Thoracic aorta (tissue), 2 donors: ENCODE measurements around the gene PGM2L1. TPM values are rescaled to one million over a fixed set of nuclear protein-coding genes. Genes with fewer than 3 reads are reported as not detected.
"Not testable (repeated sequence)": the region's sequence is repeated elsewhere in the genome, so short reads cannot be mapped to it uniquely, and the experiment has no call there.

Experiments
- ATAC-seq: fragments of 150-250 bp; one replicate; pipeline ENCODE4 v1.8.0; 2017; ENCODE audit warnings: low read depth; ENCODE audit not compliant: insufficient number of reproducible peaks, low FRiP score
- DNase-seq: peaks from one replicate; pipeline ENCODE4 v3.0.0-alpha.2; 2020; ENCODE audit warnings: low spot score
- H3K27ac ChIP-seq, 2 donors: fragments of 200-600 bp; sonication (generic); 1 replicate in 1 of 2; 2 replicates in 1 of 2; pipeline ENCODE4 v1.5.1; 2016; ENCODE audit warnings: mild to moderate bottlenecking in 2 of 2, moderate library complexity in 2 of 2
- H3K27me3 ChIP-seq: fragments of 200-600 bp; sonication (generic); replicated peaks from 2 replicates; pipeline ENCODE4 v1.6.0; 2016; ENCODE audit warnings: mild to moderate bottlenecking; ENCODE audit not compliant: insufficient read depth
- H3K36me3 ChIP-seq: fragments of 200-600 bp; sonication (generic); one replicate; pipeline ENCODE4 v1.5.1; 2016
- H3K4me1 ChIP-seq, 2 donors: fragments of 200-600 bp; sonication (generic); 1 replicate in 1 of 2; 2 replicates in 1 of 2; pipeline versions ENCODE4 v1.5.1 to v1.6.0; 2016; ENCODE audit warnings: low read depth in 2 of 2, mild to moderate bottlenecking in 1 of 2; ENCODE audit not compliant: control insufficient read depth in 1 of 2
- H3K4me3 ChIP-seq: fragments of 200-600 bp; sonication (generic); 2 replicates; pipeline ENCODE4 v1.5.1; 2016; ENCODE audit warnings: mild to moderate bottlenecking
- H3K9me3 ChIP-seq: fragments of 200-600 bp; sonication (generic); 2 replicates; pipeline ENCODE4 v1.5.1; 2016
- total RNA-seq, 2 donors: library from RNA; depleted of rRNA; stranded (reverse); fragments of >200 nt; gene quantifications; one replicate each; pipeline versions ENCODE4 v1.1.0 to v1.2.3, GENCODE V29; 2016
- TF ChIP-seq, protein P1 (sequence below): fragments of 200-600 bp; sonication (generic); IDR thresholded peaks from one replicate; pipeline ENCODE4 v1.5.1; 2019; ENCODE audit warnings: antibody characterized with exemption

PGM2L1 gene
- total RNA-seq, 2 donors from 2014 or later = 8.9 to 12.4 TPM

DNA sequence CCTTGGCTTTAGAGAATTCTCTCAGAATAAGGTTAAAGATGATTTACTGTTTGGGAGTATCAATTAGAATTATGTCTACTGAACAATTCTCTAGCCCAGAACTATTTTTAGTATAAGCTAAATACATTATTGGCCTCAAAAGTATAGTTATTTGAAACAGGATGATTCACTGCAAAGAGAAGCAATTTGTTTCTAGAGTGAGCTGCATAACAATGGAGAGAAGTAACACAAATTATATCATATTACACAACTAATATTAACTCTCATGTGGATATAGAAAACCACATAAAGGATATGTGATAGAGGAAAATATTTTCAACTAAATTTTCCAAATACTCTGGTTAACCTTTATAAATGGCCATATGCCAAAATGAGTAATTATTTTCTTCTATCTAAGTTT, 24.9 kb downstream of the PGM2L1 start:
- Histone ChIP-seq H3K4me1 (no peaks in the 10 kb centered on the region), H3K4me3 (no peak overlapping the region), H3K9me3 (no peaks in the 10 kb centered on the region), H3K27ac (no peak overlapping the region), H3K27me3 (no peaks in the 10 kb centered on the region), H3K36me3 (peaks cover 4% of the 10 kb centered on the region)
- DNase-seq (no peak), ATAC-seq (no peak)
- TF ChIP-seq, protein P1, sequence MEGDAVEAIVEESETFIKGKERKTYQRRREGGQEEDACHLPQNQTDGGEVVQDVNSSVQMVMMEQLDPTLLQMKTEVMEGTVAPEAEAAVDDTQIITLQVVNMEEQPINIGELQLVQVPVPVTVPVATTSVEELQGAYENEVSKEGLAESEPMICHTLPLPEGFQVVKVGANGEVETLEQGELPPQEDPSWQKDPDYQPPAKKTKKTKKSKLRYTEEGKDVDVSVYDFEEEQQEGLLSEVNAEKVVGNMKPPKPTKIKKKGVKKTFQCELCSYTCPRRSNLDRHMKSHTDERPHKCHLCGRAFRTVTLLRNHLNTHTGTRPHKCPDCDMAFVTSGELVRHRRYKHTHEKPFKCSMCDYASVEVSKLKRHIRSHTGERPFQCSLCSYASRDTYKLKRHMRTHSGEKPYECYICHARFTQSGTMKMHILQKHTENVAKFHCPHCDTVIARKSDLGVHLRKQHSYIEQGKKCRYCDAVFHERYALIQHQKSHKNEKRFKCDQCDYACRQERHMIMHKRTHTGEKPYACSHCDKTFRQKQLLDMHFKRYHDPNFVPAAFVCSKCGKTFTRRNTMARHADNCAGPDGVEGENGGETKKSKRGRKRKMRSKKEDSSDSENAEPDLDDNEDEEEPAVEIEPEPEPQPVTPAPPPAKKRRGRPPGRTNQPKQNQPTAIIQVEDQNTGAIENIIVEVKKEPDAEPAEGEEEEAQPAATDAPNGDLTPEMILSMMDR = no peak

DNA sequence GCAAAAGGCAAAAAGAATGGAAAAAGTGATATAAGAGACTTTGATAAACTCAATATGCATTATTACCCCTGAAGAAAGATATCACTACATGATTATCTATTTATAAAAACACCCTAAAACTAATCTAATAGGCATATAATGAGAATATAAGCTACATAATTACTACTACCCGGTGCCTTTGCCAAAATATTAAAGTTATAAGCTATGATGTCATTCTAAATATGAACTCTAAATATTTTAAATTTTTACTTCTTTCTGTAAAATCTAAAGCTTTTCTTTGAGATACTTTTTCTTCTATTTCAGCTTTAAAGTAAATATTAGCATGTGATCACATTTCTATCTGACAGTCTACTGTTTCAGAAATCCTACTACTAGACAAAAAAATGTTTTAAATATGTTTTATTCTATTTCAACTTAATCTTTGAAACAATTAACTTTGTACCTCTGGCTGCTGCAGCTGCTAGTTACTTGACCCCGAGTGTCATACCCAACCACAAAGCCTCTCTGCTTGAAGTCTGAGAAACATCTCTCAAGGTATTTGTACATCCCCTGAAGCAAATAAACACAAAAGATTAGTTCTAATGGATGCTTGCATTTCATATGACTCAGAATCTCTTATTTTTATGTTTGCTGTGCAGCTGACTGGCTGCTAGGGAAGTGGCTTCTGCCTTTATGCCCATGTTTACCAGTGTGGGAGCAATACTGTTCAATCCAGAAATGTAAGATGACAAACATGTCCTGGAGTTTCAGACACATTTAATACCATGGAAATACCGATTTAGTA, 26.8 kb downstream of the PGM2L1 start:
- TF ChIP-seq, protein P1 = no peak
- peaks cover 4% of the 10 kb centered on the region for H3K36me3 ChIP-seq
- H3K27ac ChIP-seq = no peak overlapping the region
- DNase-seq (no peak), ATAC-seq (no peak)
- no peaks in the 10 kb centered on the region for H3K9me3 ChIP-seq
- H3K4me1 ChIP-seq = peaks cover 6 to 7% of the 10 kb centered on the region in 2 donors
- no peaks in the 10 kb centered on the region for H3K27me3 ChIP-seq
- H3K4me3 ChIP-seq = no peak overlapping the region

DNA sequence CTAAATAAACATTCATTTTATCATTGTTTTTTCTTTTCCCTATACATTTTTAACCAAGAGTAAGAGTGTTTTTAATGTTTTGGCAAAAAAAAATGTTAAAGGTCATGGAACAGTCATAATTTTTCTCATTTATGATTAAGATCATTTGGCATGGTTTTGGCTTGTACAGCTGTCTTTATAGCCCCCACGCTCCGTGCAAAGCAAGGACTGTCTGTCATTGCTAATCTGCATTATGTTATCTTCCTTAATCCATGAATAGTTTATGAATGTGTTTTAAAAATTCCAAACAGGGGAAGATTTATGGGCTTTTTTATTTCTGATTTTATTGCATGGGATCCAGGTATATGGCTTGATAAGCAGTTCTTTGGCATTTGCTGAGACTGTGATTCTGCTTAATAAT, 28.1 kb downstream of the PGM2L1 start:
- ATAC-seq (no peak), DNase-seq (no peak)
- Histone ChIP-seq H3K9me3 (no peaks in the 10 kb centered on the region), H3K36me3 (peaks cover 4% of the 10 kb centered on the region), H3K4me3 (no peak overlapping the region), H3K4me1 (peaks cover 6 to 9% of the 10 kb centered on the region in 2 donors), H3K27ac (no peak overlapping the region), H3K27me3 (no peaks in the 10 kb centered on the region)
- TF ChIP-seq, protein P1 = no peak

DNA sequence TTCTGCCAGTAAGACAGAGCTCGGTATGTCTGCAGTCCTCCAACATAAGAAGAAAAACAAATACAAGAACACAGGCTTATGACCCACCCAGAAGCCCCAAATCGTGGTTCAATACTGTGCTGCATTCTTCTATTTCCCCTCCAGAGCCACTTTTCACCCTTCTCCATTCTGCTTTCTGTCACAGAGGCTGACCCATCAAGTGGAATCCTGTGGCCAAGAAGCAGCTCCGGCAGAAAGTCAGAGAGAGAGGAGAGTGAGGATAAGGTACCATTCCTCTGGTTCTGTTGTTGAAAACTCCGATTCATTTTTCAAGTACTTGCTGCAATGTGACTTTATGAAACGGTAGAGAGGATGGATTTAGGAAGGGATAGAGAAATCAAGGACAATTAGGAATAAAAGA, 30.4 kb downstream of the PGM2L1 start:
- Histone ChIP-seq H3K27ac (no peak overlapping the region), H3K4me3 (no peak overlapping the region), H3K27me3 (no peaks in the 10 kb centered on the region), H3K36me3 (no peaks in the 10 kb centered on the region), H3K9me3 (no peaks in the 10 kb centered on the region), H3K4me1 (peaks cover 6 to 9% of the 10 kb centered on the region in 2 donors)
- ATAC-seq = no peak
- TF ChIP-seq, protein P1 = no peak
- DNase-seq = no peak

DNA sequence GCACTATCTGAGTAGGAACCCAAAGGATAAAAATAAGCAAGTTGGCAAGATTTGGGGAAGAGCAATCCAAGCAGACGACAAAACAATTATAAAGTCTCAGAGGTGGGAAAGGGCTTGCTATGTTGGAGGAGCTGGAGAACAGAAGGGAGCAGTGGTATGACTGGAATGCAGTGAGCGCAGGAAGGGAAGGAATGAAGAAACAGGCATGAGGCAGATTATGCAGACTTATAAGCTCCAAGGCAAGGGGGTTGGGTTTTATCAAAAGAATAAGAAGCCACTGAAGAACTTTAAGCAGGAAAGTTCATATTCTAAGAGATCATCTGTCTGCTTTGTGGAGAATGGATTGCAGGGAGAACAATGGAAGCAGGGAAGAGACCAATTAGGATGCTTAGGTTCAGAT, 31.7 kb downstream of the PGM2L1 start:
- Histone ChIP-seq H3K4me1 (peaks cover 6 to 9% of the 10 kb centered on the region in 2 donors), H3K27ac (no peak overlapping the region), H3K36me3 (peaks cover 1% of the 10 kb centered on the region), H3K27me3 (no peaks in the 10 kb centered on the region), H3K9me3 (no peaks in the 10 kb centered on the region), H3K4me3 (no peak overlapping the region)
- DNase-seq = no peak
- TF ChIP-seq, protein P1 = no peak
- no peak for ATAC-seq

DNA sequence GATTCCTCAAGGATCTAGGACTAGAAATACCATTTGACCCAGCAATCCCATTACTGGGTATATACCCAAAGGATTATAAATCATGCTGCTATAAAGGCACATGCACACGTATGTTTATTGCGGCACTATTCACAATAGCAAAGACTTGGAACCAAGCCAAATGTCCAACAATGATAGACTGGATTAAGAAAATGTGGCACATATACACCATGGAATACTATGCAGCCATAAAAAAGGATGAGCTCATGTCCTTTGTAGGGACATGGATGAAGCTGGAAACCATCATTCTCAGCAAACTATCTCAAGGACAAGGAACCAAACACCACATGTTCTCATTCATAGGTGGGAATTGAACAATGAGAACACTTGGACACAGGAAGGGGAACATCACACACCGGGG, 32.4 kb downstream of the PGM2L1 start:
- not testable (repeated sequence) for H3K27me3 ChIP-seq, H3K4me1 ChIP-seq, H3K9me3 ChIP-seq, H3K36me3 ChIP-seq, H3K27ac ChIP-seq, H3K4me3 ChIP-seq, ATAC-seq, DNase-seq
